OCI-LY7 (cell line): ENCODE results near the gene FOXA2. TPM values are rescaled to one million over a fixed set of nuclear protein-coding genes. Genes with fewer than 3 reads are reported as not detected.

Experiments used
- BruUV-seq: library from RNA; stranded (reverse); fragments of 400-500 nt; replicated peaks from 2 replicates; lab custom pipeline; 2021; lab: Mats Ljungman, UMichigan
- CTCF ChIA-PET: fragments of 300-600 bp; sonication (Branson Sonifier 250); formaldehyde crosslinking; loops from one replicate; lab custom pipeline; 2022; ENCODE audit warnings: antibody characterized with exemption; ENCODE audit not compliant: unreplicated experiment; lab: Charles Lee
- POLR2A ChIA-PET: fragments of 300-600 bp; sonication (Branson Sonifier 250); formaldehyde crosslinking; loops from one replicate; lab custom pipeline; 2022; ENCODE audit warnings: antibody characterized with exemption; lab: Charles Lee
- DNase-seq: peaks from one replicate; pipeline ENCODE4 v3.0.0-alpha.2; 2015; ENCODE audit warnings: low spot score
- H2AFZ ChIP-seq: fragments of 200-600 bp; sonication (generic), shearing (Covaris generic); 2 replicates; pipeline ENCODE4 v1.6.1; 2014; ENCODE audit warnings: mild to moderate bottlenecking, antibody characterized with exemption, low read length, moderate library complexity
- H3K27ac ChIP-seq: fragments of 200-600 bp; sonication (generic); 2 replicates; pipeline ENCODE4 v1.5.1; 2014; ENCODE audit warnings: mixed run types, low read depth, mild to moderate bottlenecking, moderate library complexity, low read length, inconsistent platforms; ENCODE audit not compliant: poor library complexity, severe bottlenecking
- H3K36me3 ChIP-seq: fragments of 200-600 bp; sonication (generic); 2 replicates; pipeline ENCODE4 v1.6.1; 2014; ENCODE audit warnings: mild to moderate bottlenecking, antibody characterized with exemption, low read length, moderate library complexity, mixed read lengths; ENCODE audit not compliant: insufficient read depth
- H3K4me1 ChIP-seq: fragments of 200-600 bp; sonication (generic); 2 replicates; pipeline ENCODE4 v1.5.1; 2014; ENCODE audit warnings: mild to moderate bottlenecking, low read length; ENCODE audit not compliant: insufficient read depth, poor library complexity, severe bottlenecking
- H3K4me2 ChIP-seq: fragments of 200-600 bp; sonication (generic); 2 replicates; pipeline ENCODE4 v1.6.1; 2014; ENCODE audit warnings: mild to moderate bottlenecking, low read length
- H3K4me3 ChIP-seq: fragments of 200-600 bp; sonication (generic); 2 replicates; pipeline ENCODE4 v1.5.1; 2014; ENCODE audit warnings: mild to moderate bottlenecking, low read depth, low read length; ENCODE audit not compliant: poor library complexity, severe bottlenecking
- H3K79me2 ChIP-seq: fragments of 200-600 bp; sonication (generic); 2 replicates; pipeline ENCODE4 v1.6.1; 2016; ENCODE audit warnings: low read depth, mild to moderate bottlenecking, low read length, moderate library complexity, mixed read lengths; ENCODE audit not compliant: insufficient read depth
- H3K9me2 ChIP-seq: fragments of 200-600 bp; sonication (generic); 2 replicates; pipeline ENCODE4 v1.6.1; 2016; ENCODE audit warnings: mild to moderate bottlenecking, low read length, mixed read lengths; ENCODE audit not compliant: insufficient read depth
- H3K9me3 ChIP-seq: fragments of 200-600 bp; sonication (generic); 2 replicates; pipeline ENCODE4 v1.6.1; 2014; ENCODE audit warnings: mild to moderate bottlenecking, mixed run types, low read length, mixed read lengths
- H4K20me1 ChIP-seq: fragments of 200-600 bp; sonication (generic); 2 replicates; pipeline ENCODE4 v1.6.1; 2014; ENCODE audit warnings: mild to moderate bottlenecking, antibody characterized with exemption, low read length, moderate library complexity, mixed read lengths; ENCODE audit not compliant: insufficient read depth
- CTCF ChIP-seq: fragments of 200-600 bp; sonication (generic); conservative IDR thresholded peaks from 2 replicates; pipeline ENCODE4 v1.5.1; 2014; ENCODE audit warnings: mild to moderate bottlenecking, antibody characterized with exemption, low read length, moderate library complexity, mixed read lengths
- EZH2phosphoT487 ChIP-seq: fragments of 200-600 bp; sonication (generic); IDR thresholded peaks from 2 replicates; pipeline ENCODE4 v1.6.1; 2018; ENCODE audit warnings: low read depth, borderline replicate concordance, mild to moderate bottlenecking, mixed run types, antibody characterized with exemption, low read length, moderate library complexity, mixed read lengths
- intact Hi-C: fragments of 100-400 bp; cut with micrococcal nuclease; formaldehyde crosslinking; loops from one replicate; pipeline ENCODE4 v1.10.0; 2022; ENCODE audit not compliant: unreplicated experiment
- total RNA-seq, 2 experiments: library from RNA; depleted of rRNA in 1 of 2; stranded (reverse); fragments of >200 nt in 1 of 2; shearing (Covaris generic) in 1 of 2; gene quantifications; 2 replicates each; pipeline ENCODE4 v1.2.3, GENCODE V29; 2014 to 2022

Gene FOXA2
- total RNA-seq, 2 experiments from 2014 or later = not detected

DNA sequence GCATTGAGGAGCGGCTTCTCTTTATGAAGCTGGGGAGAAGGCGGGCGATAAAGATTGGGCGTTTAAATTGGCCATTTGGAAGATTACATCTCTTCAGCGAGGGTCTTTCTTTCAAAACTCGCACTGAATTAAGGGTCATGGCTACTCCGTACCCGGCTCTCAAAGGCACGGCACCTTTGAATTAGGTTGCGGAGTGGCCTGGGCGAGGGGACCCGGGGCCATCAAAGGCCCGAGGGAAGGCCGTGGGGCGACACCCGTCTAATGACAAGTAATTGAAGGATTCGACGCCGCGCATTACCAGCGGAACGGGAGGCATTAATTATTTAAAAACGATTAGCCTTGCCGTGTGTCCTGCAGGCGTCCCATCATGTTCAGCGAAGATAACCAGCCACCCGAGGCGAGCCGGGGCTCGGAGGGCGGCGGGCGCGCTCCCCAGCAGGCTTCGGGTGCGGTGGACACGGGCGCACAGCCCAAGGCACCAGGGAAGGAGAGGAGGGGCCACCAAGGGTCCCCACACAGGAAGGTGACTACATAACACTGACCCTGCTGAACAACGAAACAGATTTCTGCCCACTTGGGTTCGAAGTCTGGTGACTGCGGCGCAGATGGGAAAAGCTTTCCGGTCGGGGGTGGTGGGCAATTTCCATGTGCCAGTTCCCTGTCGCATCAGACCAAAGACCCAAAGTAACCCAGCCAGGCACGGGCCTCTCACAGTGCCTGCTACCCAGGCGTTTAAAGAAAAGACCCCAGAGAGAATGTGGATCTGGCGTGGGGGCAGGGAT is 7.4 kb downstream of the FOXA2 start:
- intact Hi-C loops = no loop called here

DNA sequence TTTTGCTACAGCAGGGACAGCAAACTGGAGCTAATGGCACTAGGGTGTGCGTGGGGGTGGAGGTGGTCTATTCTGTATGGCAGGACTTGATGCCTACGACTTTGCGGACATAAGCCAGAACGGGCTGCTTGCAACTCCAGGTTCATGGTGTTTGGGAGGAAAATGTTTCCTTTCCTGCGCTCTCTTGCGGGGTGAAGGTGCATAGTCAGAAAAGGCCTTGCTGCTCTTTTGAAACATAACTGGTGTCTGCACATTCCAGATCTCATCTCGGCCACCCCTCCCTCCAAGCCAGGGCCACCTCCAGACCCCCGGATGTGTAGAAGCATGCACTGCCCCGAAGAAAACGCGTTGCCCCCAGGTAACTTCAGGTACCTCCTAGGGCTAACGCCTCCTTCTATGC is 8.1 kb downstream of the FOXA2 start:
- Histone ChIP-seq H3K4me2 (no peak overlapping the region), H3K4me1 (no peaks in the 10 kb centered on the region), H3K4me3 (no peak overlapping the region), H3K9me2 (no peaks in the 10 kb centered on the region), H3K36me3 (no peaks in the 10 kb centered on the region), H3K27ac (no peak overlapping the region), H3K9me3 (no peaks in the 10 kb centered on the region), H2AFZ (no peak overlapping the region), H3K79me2 (no peaks in the 10 kb centered on the region), H4K20me1 (no peaks in the 10 kb centered on the region)
- CTCF ChIA-PET = no interaction called here
- DNase-seq = no peak
- no peak for TF ChIP-seq EZH2phosphoT487
- no peak for TF ChIP-seq CTCF
- BruUV-seq = no TSS peak
- intact Hi-C loops = no loop called here
- POLR2A ChIA-PET = no interaction called here

More for the DNA sequence above, 7.4 kb downstream of the FOXA2 start:
- CTCF ChIA-PET = no interaction called here
- no peaks in the 10 kb centered on the region for H3K36me3 ChIP-seq
- H3K4me3 ChIP-seq = no peak overlapping the region
- no peak overlapping the region for H2AFZ ChIP-seq
- H3K79me2 ChIP-seq = no peaks in the 10 kb centered on the region
- no peaks in the 10 kb centered on the region for H4K20me1 ChIP-seq
- H3K9me2 ChIP-seq = no peaks in the 10 kb centered on the region
- TF ChIP-seq CTCF (no peak), EZH2phosphoT487 (no peak)
- no peak overlapping the region for H3K4me2 ChIP-seq
- H3K4me1 ChIP-seq = no peaks in the 10 kb centered on the region
- H3K27ac ChIP-seq = no peak overlapping the region
- DNase-seq = no peak
- no peaks in the 10 kb centered on the region for H3K9me3 ChIP-seq
- BruUV-seq = no TSS peak
- POLR2A ChIA-PET = no interaction called here

DNA sequence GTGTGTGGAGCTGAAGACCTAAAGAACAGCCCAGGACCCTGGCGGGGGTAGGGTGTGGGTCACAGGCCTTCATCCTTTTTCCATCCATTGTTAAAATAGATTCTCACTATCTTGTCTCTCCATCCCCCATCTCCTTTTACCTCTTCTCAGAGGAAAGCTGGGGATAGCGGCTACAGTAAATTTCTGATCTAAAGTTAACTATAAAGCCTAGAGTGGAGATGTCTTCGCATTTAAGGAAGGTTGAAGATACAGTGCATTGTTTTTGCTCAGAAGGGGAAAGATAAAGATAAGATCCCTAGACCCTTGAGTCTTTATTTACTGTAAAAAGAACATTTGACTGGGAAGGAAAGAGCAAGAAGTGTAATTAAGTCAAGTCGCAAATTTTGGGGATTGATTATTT is 8.6 kb downstream of the FOXA2 start:
- no TSS peak for BruUV-seq
- no peaks in the 10 kb centered on the region for H3K9me2 ChIP-seq
- H3K79me2 ChIP-seq = no peaks in the 10 kb centered on the region
- no peak for TF ChIP-seq CTCF
- no peak for TF ChIP-seq EZH2phosphoT487
- H3K27ac ChIP-seq = no peak overlapping the region
- no peak overlapping the region for H3K4me3 ChIP-seq
- H3K36me3 ChIP-seq = no peaks in the 10 kb centered on the region
- H3K4me2 ChIP-seq = no peak overlapping the region
- H3K9me3 ChIP-seq = no peaks in the 10 kb centered on the region
- no peak overlapping the region for H2AFZ ChIP-seq
- H4K20me1 ChIP-seq = no peaks in the 10 kb centered on the region
- DNase-seq = no peak
- no peaks in the 10 kb centered on the region for H3K4me1 ChIP-seq
- intact Hi-C loops = no loop called here
- ChIA-PET CTCF (no interaction called here), POLR2A (no interaction called here)
